ENCODE measurements around the gene SLC16A7. TPM values are rescaled to one million over a fixed set of nuclear protein-coding genes. Genes with fewer than 3 reads are reported as not detected.

The SLC16A7 gene
- total RNA-seq, 2 donors from 2014 or later = 2.2 to 3.6 TPM

- H3K4me3 ChIP-seq (ENCODE audit: low read length) = no peak overlapping the region
- WGBS, 2 experiments (ENCODE audit: insufficient coverage in 1 of 2, insufficient read length in 1 of 2) = 84 to 88% methylated on average over 3 to 5 of the region's 5 CpGs
- no peak overlapping the region for H3K9ac ChIP-seq (ENCODE audit: extremely low read depth, low read length, poor library complexity, severe bottlenecking)
- no peak for TF ChIP-seq CTCF (conservative IDR thresholded peaks at IDR 0.05)
- Mint-ChIP-seq H3K4me3 (no peak overlapping the region), H3K4me1 (peaks cover 4% of the 10 kb centered on the region), H3K9me3 (no peaks in the 10 kb centered on the region), H3K27ac (no peak overlapping the region), H3K27me3 (ENCODE audit: insufficient read depth) (no peaks in the 10 kb centered on the region), H3K36me3 (ENCODE audit: low read depth) (no peaks in the 10 kb centered on the region)
- H3K9me3 ChIP-seq (ENCODE audit: control insufficient read depth, low read length) = no peaks in the 10 kb centered on the region
- no peaks in the 10 kb centered on the region for H3K36me3 ChIP-seq (ENCODE audit: control insufficient read depth, insufficient read depth, low read length)
- no peak overlapping the region for H3K27ac ChIP-seq (ENCODE audit: low read depth, low read length)
- H3K27me3 ChIP-seq (ENCODE audit: control insufficient read depth, insufficient read depth, low read length, poor library complexity, severe bottlenecking) = no peaks in the 10 kb centered on the region
- no peak for DNase-seq
- no peaks in the 10 kb centered on the region for H3K4me1 ChIP-seq (ENCODE audit: control insufficient read depth, insufficient read depth, low read length)
Measured at GRCh38 chr12:59570145-59570544, 25.7 kb upstream of the SLC16A7 start.

GRCh38 chr12:59574406-59574805 is 21.4 kb upstream of the SLC16A7 start:
- H3K36me3 ChIP-seq (ENCODE audit: control insufficient read depth, insufficient read depth, low read length) = no peaks in the 10 kb centered on the region
- no peak overlapping the region for H3K9ac ChIP-seq (ENCODE audit: extremely low read depth, low read length, poor library complexity, severe bottlenecking)
- Mint-ChIP-seq H3K27me3 (ENCODE audit: insufficient read depth) (no peaks in the 10 kb centered on the region), H3K9me3 (no peaks in the 10 kb centered on the region), H3K4me1 (peaks cover 4% of the 10 kb centered on the region), H3K4me3 (no peak overlapping the region), H3K27ac (no peak overlapping the region), H3K36me3 (ENCODE audit: low read depth) (no peaks in the 10 kb centered on the region)
- TF ChIP-seq CTCF (conservative IDR thresholded peaks at IDR 0.05) = no peak
- no peaks in the 10 kb centered on the region for H3K27me3 ChIP-seq (ENCODE audit: control insufficient read depth, insufficient read depth, low read length, poor library complexity, severe bottlenecking)
- no peak overlapping the region for H3K27ac ChIP-seq (ENCODE audit: low read depth, low read length)
- no peaks in the 10 kb centered on the region for H3K4me1 ChIP-seq (ENCODE audit: control insufficient read depth, insufficient read depth, low read length)
- no peaks in the 10 kb centered on the region for H3K9me3 ChIP-seq (ENCODE audit: control insufficient read depth, low read length)
- no peak for DNase-seq
- H3K4me3 ChIP-seq (ENCODE audit: low read length) = no peak overlapping the region

GRCh38 chr12:59575826-59576225 is 20.0 kb upstream of the SLC16A7 start:
- Histone ChIP-seq H3K36me3 (ENCODE audit: control insufficient read depth, insufficient read depth, low read length) (no peaks in the 10 kb centered on the region), H3K4me3 (ENCODE audit: low read length) (no peak overlapping the region), H3K9ac (ENCODE audit: extremely low read depth, low read length, poor library complexity, severe bottlenecking) (no peak overlapping the region), H3K27me3 (ENCODE audit: control insufficient read depth, insufficient read depth, low read length, poor library complexity, severe bottlenecking) (no peaks in the 10 kb centered on the region), H3K4me1 (ENCODE audit: control insufficient read depth, insufficient read depth, low read length) (no peaks in the 10 kb centered on the region), H3K9me3 (ENCODE audit: control insufficient read depth, low read length) (no peaks in the 10 kb centered on the region), H3K27ac (ENCODE audit: low read depth, low read length) (no peak overlapping the region)
- Mint-ChIP-seq H3K27ac (no peak overlapping the region), H3K36me3 (ENCODE audit: low read depth) (no peaks in the 10 kb centered on the region), H3K4me1 (peaks cover 4% of the 10 kb centered on the region), H3K27me3 (ENCODE audit: insufficient read depth) (peaks cover 1% of the 10 kb centered on the region), H3K4me3 (no peak overlapping the region), H3K9me3 (no peaks in the 10 kb centered on the region)
- WGBS, 2 experiments (ENCODE audit: insufficient coverage in 1 of 2, insufficient read length in 1 of 2) = 94% methylated on average over 2 of the region's 2 CpGs; no CpG with 5 or more reads in 1 of the 2 experiments
- no peak for DNase-seq
- no peak for TF ChIP-seq CTCF (conservative IDR thresholded peaks at IDR 0.05)

Measured in endodermal cell (in vitro differentiated cells).